ENCODE results near the gene LILRB1.

- TF ChIP-seq EP300 (IDR thresholded peaks at IDR 0.05; ENCODE audit: borderline replicate concordance in 1 of 2, low read depth in 1 of 2, low read length in 1 of 2) (no peak), CTCF (IDR thresholded peaks at IDR 0.05) (no peak), POLR2AphosphoS5 (IDR thresholded peaks at IDR 0.05; ENCODE audit: low read depth, low read length) (no peak), SIN3A (IDR thresholded peaks at IDR 0.05; ENCODE audit: borderline replicate concordance, low read depth, low read length) (no peak), FOXJ3 (CRISPR knock-in tag; IDR thresholded peaks at IDR 0.05) (no peak), TAF1 (IDR thresholded peaks at IDR 0.05; ENCODE audit: borderline replicate concordance, low read depth, low read length) (no peak), CHD2 (IDR thresholded peaks at IDR 0.05; ENCODE audit: low read length, partially characterized antibody) (no peak), SMC3 (IDR thresholded peaks at IDR 0.05; ENCODE audit: low read depth, low read length) (no peak)
Measured at GRCh38 chr19:54660306-54660705, 30.0 kb downstream of the LILRB1 start.

Measured in SK-N-SH (cell line).